Smooth muscle cell of the brain vasculature (primary cell): ENCODE measurements around the gene PDYN.
"Not testable (repeated sequence)": the region's sequence is repeated elsewhere in the genome, so short reads cannot be mapped to it uniquely, and the experiment has no call there.

Source experiments
- DNase-seq: peaks from one replicate; pipeline ENCODE4 v3.0.0-alpha.2; 2012; ENCODE audit warnings: low read depth, low spot score

Gene PDYN

DNA sequence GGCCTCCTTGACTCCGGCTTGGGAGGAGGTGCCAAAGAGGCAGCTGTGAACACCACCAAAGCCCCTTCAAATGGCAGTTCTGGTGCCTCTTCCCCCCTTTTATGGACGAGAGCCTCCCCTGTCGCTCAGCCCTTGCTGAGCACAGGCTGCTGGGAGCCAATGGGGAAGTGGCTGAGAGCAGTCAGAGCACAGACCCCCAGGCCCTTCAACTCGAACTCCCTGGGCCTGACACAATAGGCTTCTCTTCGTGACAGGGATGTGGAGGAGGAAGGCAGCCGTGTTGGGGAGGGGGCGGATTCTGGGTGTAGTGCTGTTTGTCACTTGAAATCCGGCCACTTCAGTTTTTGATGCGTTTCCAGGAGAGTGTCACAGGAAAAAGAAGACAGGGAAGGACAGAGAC lies at the start of gene PDYN:
Gene PDYN (minus strand): TSS at position 73 of the 400 bp plus-strand sequence. CDS start 10,974 bp downstream, outside the sequence.
- DNase-seq = no peak

DNA sequence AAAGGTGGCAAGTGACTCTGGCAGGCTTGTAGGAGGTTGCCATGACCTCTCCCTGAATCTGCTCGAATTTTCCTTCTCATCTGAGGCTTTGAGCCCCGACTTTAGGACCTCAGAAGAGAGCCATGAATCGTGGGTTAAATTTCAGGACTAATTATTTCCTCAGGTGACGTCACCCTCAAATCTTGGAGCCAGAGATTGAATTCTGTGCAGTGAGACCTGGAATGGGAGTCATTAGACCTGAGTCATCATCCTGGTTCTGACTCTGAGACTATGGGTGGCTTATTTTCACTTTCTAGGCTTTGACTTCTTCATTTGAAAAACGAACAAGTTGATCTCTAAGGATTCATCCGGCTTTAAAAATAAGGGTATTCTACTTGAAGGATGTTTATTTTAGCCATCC lies 48.5 kb upstream of the PDYN start:
- no peak for DNase-seq

DNA sequence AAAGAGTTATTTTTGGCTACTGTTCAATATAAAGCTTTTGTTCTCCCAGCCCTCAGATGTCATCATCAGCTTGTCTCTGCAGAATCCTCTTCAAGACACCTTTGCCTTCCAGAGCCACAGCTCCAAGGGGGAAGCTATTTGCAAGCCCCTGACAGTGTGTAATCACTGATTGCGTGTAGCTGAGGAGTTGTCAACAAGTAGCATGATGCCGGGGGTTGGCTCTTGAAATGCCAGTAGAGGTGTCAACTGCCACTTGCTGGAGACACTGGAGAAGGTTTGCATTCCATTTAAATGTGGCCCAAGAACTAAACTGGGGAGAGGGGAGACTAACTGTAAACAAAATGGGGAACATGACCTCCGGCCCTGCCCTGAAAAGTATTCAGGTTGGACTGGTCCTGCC lies 44.3 kb upstream of the PDYN start:
- no peak for DNase-seq

DNA sequence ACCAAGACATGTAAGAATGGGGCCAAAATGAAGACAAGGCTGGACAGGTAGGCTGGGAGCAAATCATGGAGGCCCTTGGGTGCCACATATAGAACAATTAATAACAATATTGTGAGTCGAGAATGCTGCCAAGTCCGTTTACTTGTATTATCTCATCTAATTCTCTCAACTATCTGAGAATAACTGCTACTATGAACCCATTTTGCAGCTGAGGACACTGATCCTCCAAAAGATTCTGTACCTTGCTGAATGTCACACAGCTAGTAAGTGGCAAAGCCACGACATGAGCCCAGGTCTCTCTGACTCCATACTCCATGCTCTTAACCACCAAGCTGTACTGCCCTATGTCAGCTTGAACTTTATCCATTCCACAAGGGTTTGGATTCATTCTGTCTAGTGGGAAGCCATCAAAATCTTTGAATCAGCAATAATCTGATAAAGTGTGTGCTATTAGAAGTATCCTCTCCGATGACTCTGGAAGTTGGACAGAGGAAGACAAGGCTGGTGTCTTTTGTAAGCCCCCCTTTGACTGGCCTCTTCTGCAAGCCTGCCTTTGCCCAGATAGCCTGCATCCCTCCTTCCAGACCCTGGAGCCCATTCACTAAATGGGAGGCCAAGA lies 43.5 kb upstream of the PDYN start:
- no peak for DNase-seq

DNA sequence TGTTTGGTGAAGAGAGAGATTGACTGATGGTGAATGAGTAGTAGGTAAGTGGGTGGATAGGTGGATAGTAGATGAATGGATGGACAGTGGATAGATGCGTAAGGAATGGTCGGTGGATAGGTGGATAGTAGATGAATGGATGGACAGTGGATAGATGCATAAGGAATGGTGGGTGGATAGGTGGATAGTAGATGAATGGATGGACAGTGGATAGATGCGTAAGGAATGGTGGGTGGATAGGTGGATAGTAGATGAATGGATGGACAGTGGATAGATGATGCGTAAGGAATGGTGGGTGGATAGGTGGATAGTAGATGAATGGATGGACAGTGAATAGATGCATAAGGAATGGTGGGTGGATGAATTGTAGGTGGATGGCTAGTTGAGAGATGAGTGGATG lies 42.5 kb upstream of the PDYN start:
- DNase-seq = not testable (repeated sequence)

DNA sequence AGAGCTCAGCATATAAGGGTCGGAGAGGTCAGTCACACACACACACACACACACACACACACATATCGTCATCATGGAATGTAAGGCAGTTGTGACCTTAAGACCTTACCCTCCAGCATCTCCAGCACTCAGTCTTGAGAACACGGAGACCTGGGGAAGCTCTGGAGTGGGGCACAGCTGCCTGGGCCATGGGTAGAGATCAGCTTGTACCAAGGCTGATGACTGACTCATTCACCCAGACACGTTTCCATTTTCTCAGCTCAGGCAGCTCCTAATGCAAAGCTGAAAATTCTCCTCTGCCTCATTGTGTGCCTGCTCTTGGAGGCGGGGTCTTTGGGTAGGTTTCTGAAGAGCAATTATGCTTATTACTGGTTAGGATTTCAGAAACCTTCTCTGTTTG lies 38.3 kb upstream of the PDYN start:
- DNase-seq = no peak

DNA sequence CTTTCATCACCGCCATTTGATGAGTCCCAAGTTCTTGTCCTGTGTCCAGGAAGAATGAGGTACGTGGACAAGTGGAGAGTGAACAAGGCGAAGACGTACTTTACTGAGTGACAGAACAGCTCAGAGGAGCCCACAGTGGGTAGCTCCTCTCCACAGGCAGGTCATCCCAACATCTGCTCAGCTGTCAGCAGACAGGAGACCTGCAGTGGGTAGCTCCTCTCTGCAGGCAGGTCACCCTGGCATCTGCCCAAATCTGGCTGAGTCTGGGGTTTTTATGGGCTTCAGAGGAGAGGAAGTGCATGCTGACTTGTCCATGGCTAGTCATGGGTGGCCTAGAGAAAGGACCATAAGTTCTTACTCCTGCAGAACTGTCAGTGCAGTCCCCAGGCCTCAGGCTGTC lies 32.7 kb upstream of the PDYN start:
- no peak for DNase-seq

DNA sequence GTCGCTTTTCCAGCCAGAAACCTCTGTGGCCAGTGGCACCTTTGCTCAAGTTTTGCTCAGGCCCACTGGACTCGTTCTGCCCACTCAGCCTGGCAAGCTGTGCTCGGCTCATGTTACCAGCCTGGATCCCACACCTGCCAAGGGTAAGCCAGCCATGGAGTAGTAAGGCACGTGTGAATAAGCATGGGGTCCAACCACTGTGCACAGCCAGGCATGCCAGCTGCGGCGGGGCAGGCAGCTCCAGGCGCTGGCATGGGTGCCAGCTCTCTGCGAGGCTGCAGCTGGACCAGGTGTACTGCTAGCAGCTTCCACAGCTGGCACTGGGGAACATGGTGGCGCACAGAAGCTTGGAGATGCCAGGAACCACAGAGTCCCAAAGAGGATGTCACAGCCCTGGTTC lies 32.1 kb upstream of the PDYN start:
- no peak for DNase-seq

DNA sequence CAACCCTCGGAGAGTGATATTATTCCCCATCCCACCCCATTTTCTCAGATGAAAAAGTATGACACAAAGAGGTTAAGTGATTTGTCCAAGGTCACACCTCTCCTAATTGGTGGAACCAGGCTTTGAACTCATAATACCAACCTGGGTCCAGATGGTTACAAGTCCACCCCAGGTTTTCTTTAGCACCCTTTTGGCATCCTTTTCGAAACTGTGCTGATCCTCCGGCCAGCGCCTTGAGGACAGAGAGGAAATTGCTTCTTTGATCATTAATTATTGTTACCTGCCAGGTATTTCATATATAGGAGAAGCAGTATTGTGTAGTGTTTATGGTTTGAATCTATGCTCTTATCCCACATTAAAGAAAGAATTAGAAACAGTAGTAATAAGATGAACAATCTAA lies 29.3 kb upstream of the PDYN start:
- no peak for DNase-seq

DNA sequence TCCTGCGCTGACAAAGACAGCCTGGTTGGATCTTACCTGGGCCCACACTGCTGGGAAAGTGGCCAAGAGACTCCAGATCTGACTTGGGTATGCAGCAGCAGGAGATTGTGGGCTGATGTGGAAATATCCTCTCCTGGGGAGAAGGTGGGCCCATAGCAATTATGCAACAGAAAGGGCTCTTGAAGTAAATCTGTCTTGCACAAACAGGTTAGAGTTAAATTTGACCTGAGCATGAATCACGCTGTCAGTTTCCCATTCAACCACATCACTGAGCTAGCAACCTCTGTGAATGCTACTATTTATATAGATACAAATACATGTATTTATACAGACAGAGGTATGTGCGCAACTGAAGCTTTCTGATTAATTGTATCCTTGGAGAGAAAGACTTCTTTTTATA lies 28.3 kb upstream of the PDYN start:
- no peak for DNase-seq

DNA sequence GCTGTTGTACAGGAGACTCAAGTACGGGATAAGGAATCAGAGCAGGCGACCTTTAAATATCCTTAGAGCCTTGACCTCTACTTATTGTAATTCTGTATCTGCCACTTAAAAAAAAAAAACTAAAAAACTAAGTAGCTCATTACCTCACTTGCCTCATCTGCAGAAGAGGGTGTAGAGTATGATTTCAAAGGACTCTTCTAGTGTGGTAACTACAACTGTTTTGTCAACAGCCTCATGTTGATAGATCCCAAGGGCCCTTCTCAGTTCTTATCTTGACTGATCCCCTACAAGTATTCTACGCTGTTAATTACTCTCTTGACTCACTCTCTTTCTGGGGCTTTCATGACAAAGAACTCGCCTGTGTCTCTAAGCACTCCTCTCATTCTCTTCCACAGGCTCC lies 16.7 kb upstream of the PDYN start:
- DNase-seq = no peak

DNA sequence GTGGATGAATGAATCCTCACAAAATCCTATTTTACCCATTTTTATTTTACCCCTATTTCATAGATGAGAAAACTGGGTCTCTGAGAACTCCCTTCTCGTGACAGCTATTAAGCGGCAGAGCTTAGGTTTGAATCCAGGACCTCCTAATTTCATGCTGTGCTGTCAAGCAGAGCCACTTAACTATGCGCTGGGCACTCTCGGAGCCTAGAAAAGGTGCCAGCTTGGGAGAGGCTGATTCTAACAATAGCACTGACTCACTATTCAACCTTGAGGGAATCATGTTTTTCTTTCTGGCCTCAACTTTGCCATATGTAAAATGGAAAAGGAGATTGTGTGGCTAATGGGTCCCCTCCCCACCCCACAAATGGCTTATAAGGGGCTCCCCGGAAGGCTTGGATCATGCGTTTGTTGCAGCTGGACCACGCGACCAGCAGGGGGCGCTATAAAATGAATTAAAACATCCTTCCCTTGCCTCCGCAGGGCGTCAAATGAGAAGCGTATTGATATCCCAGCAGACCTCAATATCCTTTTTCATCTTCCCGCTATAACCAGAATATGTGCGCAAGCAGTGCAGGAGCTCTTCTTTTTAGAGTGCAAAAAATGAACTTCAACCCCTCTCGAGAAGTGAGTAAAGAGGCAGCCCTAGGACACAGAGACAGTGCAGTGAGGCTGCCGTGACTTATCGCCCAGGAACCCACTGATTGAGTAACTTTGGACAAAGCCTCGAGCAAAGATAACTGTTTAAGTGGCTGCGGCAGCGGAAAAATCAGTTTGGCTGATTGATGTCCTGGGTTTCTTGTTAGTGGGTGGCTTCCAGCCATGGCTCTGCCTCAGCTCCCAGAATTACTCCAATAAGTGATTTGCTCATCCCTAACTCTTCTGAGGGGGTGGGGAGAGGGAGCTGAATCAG lies 12.8 kb upstream of the PDYN start:
- DNase-seq = peak; percentile 6

DNA sequence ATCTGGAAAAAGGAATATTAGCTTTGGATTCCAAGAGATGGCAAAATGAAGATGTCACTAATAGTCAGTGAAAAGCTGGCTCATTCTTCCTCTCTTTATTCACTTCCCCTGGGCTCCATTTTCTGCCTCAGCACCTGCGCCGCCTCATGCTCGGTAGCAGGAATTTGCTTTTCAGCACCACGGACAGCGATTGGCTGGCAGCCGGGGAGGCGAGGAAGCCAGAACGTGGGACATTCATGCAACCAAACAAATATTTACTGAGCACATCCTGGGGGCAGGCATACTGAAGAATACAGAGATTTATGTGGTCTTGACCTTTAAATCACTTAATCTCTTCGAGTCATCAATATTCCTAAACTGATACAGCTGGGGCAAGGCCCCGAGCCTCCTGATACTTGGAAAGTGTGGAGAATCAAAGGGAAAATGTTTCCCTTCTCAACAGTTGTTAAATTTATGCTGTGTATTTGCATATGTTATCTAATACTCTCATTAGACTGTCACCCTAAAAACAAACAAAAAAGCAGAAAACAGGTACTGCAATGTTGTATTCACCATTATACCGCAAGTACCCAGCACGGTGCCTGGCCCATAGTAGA lies 12.1 kb upstream of the PDYN start:
- DNase-seq = peak; percentile 26

DNA sequence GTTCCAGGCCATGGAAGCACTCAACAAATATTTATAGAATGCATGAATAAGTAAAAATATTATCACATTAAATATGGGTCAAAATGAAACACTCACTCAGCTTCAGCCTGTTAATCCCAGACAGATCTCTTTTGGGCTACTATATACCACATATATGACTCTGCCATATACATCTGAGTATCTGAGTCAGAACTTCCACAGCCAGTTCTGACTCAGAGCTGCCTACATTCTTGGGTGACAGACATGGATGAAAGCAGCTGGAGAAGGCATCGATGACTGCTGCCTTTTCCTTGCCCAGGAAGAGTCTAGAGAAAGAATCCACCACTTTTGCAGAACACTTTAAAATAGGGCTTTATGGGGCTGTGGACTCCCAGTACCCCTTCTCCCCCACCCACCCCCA lies 11.5 kb upstream of the PDYN start:
- no peak for DNase-seq

DNA sequence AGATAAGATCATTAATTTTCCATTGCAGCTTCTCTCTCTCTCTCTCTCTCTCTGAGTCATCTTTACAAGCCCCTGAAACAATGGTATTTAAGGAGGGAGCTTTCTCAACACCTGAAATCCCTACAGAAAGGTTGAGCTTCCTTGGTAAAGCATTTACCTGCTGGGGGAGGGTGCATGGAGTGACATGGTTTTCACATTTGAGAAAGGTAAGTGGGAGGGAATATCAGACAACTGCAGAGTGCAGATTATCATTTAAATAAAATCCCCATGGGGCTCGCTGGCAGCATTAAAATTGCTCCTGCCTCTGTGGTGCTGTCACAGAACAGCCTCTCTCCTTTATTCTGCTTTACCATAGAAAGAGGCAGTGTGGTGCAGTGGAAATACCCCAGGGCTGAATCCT lies 10.3 kb upstream of the PDYN start:
- DNase-seq = no peak

DNA sequence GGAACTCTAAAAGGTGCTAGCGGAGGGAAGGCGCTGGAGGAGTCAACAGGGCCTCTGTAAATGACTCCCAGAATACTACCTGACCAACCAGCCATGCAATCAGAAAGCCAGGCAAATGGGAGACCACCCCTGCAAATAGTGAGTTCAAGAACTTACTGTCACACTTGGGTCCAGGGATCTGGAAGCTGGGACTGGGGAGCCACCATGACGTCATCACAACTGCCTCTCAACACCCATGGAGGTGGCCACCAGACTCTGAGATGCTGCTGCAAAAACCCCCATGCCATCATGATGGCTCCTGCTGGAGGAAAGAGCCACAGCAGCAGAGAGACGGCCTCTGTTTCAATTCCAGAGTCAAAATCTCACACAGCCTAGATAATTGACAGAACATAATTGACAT lies 8.5 kb upstream of the PDYN start:
- DNase-seq = no peak

DNA sequence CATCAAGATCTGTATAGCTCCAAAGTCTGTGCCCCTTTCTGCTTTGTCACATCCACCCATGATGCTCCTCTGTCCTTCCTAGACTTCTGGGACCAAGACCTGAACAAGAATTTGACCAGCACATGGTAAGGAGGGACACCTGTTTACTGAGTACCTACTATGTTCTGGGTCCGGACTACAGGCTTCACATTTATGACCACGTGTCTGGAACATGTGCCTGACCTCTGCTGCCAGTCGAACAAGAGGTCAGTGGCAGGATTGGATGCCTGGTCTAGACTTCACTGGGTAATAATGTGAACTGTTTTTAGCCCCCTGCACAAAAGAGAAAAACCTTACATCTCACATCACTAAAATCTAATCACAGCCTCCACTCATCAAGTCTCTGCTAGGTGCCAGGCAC lies 7.3 kb upstream of the PDYN start:
- no peak for DNase-seq

DNA sequence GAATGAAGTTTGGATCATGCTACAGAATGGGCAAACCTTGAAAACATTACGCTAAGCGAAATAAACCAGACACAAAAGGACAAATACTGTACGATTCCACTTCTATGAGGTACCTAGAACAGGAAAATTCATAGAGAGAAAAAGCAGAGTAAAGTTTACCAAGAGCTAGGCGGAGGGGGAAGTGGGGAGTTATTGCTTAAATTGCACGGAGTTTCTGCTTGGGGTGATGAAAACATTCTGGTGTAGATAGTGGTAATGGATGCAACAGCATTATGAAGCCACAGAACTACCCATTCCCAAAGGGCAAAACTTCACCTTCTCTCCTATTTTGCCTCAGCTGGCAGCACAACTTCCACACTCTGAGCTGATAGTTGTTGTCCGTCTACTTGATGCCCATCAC lies 6.4 kb upstream of the PDYN start:
- no peak for DNase-seq

DNA sequence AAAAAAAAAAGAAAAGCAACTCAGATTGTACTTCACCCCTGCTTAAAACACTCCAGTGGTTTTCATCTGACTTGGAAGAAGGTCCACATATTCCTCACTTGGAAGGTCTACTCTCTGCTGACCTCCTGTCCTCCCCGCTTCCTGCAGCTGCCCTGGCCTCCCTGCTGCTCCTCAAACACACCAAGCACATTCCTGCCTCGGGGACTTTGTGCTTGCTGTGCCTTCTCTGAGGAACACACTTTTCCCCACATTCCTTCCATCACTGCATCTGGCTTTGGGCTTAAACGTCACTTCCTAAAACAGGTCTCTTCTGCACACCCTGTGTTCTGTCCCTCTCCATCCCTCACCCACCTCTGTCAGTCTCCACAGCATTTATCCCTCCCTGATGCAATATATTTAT lies 4.9 kb upstream of the PDYN start:
- no peak for DNase-seq

DNA sequence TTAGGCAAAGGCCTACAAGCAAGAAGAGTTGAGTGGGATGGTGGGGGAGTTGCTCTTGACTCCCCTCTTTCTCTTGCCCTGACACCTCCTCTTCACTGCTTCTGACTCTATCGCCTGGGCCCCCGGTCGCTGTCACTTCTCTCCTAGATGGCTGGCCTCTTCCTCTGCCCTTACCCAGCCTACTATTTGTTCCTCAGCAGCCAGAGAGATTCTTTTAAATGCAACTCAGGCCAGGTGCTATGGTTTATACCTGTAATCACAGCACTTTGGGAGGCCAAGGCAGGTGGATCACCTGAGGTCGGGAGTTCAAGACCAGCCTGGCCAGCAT lies 4.3 kb upstream of the PDYN start:
- no peak for DNase-seq

DNA sequence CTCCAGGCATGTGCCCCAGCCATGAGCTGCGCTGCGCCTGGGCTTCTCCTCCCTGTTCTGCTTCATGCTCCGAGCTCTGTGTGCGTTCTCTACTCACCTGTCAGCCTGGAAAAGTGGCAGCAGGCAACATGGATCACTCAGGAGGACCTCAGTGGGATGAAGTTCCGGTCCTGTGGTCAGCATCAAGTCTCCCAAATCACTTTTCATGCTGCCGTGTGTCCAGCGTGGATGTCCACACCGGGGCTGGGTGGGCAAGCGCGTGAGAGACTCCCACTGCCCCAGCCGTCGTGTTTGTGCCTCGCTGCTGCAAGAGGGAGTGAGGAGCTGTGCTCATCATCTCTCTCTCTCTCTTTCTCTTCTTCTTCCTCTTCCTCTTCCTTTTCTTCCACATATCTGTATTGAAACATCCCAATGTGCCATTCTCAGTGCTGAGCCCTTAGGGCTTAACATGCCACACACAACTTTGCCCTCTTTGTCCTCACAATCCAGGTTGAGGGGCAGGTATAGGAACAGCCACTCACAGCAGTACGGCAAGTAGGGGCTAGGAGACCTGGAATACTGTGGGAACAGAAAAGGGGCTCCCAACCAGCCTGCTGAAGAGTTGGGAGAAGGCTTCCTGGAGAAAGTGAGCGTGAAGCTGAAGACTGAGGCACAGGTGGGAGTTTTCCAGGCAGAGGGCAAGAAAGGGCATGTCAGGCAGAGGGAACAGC lies 3.8 kb upstream of the PDYN start:
- DNase-seq = no peak

DNA sequence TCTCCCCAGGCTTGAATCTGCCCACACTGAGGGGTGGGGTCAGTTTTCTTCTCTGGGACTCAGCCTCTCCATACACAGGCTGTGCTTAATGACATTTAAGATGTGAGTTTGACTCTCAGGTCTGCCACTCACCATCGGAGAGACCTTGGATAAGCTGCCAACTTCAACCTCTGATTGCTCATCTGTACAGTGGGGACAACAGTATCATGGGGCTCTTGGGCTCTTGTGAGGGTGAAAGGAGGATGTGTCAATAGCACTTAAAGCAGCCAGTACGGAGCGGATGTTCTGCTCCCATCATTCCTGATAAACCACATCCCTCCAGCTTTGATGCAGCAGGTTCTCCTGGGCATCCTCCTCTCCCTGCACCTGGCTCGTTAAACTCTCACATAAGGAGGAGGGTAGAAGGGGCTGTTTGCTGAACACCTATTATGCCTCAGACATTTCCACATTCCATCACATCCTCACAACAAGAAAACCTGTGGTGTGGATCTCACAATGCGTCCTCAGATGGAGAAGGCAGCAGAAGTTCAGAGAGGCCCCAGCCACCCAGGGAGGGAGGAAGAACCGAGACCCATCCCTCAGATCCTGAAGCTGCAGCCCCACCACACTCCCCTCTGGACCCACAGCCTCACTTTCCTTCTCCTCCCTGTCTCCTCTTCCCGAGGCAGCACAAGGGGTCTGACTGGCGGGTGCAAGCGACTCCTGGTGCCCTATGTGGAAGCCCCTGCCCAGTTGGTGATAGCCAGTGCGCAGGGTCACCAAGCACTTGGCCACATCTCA lies 1.9 kb upstream of the PDYN start:
- no peak for DNase-seq
